Measurements from ENCODE around the gene SPTLC3.
A peak's percentile ranks its signal among the peaks of the same experiment; 100 is the strongest.

SPTLC3 gene

DNA sequence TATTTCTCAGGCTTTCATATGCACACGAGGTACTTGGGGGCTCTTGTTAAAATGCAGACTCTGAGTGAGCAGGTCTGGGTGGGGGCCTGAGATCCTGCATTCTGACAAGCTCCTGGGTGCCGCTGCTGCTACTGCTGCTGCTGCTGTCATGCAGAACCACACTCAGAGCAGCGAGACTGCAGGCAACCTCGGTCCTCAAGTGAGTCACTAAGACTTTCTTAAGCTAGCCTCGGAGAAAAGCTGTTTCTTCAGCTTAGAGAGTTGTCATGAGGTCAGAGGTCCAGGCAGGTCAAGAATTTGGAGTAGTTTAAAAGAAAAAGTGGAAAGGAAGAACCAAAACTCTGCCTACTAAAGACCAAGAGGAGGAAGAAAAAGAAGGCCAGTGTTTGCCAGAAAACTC, 92.9 kb downstream of the SPTLC3 start:
- no peak for DNase-seq

DNA sequence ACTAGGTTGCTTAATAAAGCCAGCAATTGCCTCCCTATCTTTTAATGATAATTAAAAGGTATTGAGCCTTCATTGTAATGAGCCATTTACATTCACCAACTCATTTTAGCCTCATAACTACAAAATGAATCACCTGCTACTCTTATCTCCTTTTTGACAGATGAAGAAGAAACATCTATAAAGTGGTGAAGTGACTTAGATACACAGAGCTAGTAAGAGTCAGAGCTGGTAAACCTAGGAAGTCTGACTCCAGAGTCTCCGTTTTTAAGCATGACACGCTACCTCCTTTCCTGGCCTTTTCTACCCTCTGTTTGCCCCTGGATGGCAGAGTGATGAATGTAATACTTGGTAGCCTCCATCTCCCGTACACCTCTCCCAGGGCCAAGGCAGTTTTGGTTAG, 93.5 kb downstream of the SPTLC3 start:
- DNase-seq: no peak

DNA sequence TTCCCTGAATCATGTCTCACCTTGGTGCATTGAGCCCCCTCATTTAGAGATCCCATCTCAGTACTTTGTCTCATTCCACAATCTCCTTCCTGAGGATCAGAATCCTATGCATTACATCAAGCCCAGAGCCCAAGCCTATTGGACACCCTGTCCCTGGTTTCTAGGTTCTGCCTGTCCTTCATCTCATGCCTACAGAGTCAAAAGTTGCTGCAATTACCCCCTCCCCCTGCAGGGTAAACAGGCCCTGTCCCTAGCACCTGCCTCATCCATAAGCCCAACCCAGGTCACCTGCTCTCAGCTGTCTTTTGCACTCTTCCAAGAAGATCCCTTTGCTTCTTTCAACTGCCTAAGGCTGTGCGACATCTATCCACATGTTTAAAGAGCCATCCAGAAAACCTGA, 93.9 kb downstream of the SPTLC3 start:
- DNase-seq: no peak

DNA sequence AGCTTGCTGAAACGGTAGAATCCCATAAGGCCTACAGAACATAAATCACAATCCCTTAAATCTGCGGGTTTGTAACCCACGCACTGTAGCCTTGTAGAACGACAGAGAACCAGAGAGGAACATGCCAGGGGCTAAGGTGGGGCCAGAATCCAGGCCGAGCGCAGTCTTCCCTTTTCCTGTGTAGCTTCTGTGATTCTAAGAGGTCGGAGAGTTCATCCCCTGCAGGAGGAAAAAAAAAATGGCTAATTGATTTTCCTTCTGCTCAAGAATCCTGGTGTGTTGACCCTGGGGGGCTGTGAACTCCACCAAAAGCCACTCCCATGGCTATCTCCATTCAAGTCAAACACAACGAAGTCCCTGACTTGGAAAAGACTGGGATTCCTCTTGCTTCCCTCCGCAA, 96.3 kb downstream of the SPTLC3 start:
- DNase-seq: no peak

DNA sequence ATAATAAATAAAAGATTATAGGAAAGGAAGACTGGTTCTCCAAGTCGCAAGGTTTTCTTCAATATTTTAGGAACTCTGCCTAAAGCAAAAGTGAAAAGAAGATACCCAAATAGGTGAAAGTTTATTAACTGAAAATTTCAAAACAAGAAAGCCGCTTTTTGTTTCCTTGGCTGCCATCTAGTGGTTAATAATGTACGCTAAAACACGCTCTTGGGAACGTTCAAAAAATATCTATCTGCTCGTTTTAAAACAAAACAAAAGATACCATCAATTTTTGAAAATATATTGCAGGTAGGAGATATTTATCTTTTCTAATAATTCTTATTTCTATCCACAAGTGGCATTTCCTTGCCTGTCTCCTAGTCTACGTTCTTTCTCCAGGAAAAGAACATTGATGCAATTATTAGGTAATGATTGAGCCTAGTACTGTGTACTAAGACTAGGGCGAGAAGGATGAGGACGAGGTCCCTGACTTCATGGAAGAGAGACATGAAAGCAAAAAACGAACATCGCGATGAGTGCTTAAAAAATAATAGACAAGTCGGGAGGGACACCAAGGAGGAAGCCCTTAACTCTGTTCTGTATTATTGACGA, 97.2 kb downstream of the SPTLC3 start:
- DNase-seq: no peak

DNA sequence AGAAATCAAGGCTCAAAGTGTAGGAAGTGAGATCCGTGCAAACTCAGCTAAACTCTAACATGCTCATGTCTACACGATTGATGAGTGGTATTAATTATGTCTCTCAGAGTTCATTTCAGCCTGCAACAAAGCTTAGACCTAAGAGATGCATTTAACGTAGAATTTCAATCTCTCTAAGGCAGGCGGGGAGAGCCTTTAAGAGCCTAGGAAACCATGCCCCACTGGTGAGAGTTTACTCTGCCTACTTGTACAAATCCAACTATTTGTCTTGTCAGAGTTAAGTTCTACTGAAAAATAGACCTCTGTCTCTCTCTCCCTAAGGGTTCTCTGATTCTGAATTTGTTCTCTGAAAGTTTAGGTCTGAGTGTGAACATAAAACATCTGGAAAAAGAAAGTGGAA, 100.9 kb downstream of the SPTLC3 start:
- no peak for DNase-seq

DNA sequence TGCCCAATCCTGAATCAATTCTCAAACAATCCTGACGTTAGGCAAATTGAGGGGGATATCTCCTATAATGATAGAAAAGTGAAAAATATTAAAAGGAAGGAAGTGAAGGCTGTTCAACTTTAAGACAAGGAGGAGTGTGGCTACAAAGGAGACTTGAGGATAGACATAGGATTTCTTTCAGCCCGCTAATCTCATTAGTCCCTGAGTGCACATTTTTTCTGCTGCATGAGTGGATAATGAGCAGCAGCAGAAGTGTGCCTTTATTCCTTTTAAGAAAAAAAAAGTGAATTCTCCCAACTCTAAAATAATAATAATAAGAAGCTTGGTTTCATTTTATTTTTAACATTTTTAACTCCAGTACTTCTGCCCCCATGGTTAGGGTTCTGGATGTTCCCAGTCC, 102.0 kb downstream of the SPTLC3 start:
- DNase-seq: no peak

DNA sequence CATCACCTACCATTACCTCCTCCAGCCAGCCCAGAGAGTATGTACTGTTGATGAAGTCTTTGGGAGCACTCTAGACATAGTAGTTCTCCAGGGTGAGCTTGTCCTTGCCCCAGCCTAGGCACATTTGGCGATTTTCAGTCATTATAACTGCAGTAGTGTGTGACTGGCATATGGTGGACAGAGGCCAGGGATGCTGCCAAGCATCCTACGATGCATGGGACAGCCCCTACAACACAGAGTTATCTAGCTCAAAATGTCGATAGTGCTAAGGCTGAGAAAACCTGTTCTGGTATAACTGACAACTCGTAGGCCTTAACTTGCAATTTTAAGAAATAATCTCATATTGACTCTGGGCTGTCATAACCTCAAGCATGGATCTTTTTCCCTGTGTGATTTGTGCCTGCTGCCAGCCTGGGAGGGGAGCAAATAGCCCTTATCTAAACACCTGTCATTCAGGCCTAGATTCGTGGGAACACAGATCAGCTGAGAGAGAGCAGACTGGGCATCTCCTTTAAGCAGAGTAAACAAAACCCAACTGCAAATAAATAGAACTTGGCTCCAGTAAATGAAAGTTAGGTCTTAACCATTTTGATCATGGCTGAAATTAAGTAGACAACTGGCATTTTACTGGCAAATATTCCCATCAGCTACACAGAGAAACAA, 102.6 kb downstream of the SPTLC3 start:
- DNase-seq: no peak

DNA sequence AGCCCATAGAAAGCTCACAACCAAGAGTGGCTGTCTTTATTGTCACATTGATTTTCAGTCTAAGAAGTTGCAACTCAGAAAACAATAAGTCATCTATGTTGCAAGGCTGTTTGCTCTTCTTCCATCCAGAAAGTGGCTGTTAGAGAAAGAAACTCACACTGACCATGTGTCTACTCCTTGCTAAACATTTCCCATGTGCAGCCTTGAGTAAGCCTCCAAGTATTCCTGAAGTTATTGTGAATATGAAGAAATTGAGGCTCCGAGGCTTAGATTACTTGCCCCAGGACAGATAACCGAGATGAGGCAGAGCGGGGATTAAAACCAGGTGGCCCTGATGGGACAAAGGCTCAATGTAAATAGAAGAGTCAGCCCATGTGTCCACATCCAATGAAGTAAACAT, 105.0 kb downstream of the SPTLC3 start:
- DNase-seq: no peak

DNA sequence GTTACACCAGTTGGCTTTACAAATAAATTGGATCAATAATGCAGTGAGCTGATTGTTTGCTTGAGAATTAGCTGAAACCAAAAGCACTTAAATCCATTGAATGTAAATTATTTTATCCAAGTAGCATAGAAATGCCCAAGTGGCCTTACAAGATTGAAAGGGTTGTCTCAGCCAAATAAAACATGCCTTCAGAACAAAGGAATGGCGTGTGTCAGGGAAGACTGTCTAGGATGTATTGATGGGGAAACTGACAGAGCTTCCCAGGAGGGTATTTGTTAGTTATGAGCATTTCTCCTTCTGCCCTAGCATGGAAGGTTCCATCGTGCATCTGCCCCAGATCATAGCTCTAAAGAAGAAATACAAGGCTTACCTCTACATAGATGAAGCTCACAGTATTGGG, 108.4 kb downstream of the SPTLC3 start:
- DNase-seq: no peak

DNA sequence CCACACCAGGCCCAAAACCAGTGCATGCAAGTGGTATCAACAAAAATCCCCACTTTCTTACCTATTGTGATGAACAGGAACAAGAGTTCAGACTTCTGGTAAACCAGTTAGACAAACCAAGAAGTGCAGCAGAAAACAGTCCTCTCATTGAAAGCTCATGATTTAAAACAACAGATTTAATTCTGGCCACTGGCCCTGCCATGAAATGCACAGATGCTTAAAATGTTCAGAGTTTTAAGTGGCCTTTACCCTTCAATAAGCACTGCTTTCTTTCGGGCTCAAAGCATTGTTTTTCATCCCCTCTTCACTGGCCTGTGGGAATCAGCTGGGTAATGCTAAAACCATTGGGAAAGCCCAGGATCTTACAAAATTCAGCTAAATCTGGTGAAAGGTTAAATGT, 109.9 kb downstream of the SPTLC3 start:
- DNase-seq: no peak

DNA sequence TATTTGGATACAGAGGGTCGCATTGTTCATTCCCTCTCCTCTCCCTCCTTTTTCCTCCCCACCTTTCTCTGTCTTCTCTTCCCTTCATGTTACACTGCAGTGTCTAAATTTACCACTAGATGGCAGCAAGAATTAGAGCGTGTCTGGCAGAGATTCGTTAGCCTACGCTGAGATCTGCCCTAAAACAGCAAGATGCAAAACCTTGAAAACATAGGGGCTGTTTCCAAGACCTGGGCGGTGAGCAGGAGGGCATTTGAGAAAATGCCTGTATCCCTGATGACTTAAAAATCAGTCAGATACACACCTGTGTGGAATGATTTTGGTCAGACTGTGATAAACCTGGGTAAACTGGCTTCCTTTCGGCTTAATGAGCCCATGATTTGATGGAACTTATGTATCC, 110.8 kb downstream of the SPTLC3 start:
- DNase-seq: peak; percentile 0

DNA sequence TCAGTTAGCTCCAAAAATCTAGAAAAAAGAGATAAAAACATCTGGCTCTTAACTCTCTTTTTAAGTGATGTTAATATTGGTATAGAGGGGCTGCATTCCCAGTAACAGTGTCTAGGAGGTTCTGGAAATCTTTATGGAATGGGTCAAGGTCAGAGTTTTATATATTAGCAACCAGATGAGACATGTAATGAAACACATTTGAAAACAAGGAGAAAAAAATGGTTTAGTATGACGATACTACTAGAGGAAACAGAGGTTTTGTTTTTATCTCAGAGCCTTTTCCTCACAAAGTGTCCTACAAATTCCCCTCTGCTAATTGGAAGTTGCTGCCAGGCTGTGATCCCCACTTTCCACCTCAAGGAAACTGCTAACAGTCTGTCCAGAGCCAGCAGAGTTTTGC, 111.7 kb downstream of the SPTLC3 start:
- no peak for DNase-seq

DNA sequence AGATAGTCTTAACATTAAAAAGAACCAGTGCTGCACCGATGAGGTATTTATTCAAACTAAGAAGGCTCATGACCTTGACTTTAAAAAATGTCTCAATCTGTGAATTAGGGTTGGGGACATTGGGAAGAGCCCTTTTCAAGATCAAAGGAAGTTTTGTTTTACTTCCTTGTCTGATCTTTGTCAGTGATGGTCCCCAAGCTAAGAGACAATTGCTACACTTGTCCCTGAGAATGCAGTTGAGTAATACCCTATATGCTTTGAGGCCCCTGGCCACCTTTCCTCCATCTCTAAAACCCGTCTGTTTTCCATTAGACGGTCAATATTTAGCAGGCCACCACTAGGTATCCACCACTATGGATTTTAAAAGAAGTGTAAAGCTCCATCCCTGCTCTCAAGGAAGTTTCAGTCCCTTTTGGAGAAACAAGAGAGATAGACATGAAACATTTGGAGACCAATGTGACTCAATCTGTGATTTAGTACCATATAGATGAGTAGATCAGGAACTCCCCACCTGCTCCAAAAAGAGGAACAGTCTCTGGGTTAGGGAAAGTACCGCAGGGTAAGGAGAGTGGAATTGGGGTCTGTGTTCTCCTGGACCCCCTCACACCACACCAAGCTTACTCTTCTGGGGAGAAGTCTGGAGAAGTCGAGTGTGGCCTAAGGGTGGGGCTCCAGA, 113.2 kb downstream of the SPTLC3 start:
- no peak for DNase-seq

DNA sequence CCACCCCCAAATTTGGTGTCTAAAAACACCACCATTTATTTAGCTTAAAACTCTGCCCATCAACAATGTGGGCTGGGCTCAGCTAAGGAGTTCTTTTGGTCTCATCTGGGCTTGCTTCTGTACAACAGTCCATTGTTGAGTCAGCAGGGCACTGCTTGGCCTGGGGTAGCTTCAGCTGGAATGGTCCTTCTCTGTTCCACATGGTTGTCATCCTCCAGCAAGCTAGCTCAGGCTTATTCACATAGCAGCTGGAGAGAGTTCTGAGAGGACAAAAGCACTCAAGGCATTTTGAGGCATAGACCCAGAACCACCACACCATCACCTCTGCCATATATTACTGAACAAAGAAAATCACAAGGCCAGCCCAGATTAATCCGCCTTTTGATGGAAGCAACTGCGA, 116.7 kb downstream of the SPTLC3 start:
- DNase-seq: no peak

DNA sequence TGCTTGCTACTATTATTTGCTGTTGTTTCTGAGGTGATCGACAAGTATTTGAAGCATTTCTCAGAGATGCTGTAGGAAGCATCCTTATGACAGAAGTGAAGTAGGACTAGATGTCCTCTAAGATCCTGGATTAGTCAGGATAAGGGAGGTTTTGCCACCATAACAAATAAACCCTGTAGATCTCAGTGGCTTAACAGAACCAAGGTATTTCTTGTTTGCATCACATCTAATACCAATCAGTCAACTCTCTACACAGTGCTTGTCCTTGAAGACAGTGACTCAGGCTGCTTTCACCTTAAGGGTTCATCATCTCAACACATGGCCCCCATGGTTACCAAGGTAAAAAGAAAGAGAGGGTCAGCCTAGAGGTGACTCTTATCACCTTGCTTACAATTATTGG, 119.4 kb downstream of the SPTLC3 start:
- DNase-seq: no peak

DNA sequence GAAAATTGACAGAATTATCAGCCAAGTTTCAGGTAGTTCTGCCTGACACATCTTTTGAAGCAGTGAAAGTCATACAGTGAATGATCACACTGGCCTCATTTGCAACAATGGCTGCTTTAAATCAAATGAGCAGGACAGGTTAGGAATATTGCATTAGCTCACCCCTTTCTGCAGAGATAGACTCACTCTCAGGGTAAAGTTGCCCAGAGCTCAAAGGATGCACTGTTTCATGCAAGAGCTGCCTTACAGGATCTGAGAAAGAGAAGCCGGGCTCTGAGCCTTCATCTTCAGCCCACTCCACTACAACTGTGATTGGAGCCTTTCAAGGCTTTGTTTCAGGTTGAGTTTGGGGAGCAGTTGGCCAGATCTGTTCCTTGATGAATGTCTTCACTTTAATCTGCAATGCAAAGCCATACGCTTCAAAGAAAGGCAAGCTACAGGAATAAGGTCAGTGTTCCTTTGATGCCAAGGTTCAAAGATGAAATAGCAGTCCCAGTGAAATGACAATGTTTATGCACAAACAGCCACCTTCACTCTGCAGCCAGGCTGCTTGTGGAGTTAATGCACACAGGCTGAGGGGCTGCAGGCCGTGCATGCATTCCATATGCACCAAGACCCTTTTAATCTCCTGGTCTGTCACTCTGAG, 121.4 kb downstream of the SPTLC3 start:
- no peak for DNase-seq

DNA sequence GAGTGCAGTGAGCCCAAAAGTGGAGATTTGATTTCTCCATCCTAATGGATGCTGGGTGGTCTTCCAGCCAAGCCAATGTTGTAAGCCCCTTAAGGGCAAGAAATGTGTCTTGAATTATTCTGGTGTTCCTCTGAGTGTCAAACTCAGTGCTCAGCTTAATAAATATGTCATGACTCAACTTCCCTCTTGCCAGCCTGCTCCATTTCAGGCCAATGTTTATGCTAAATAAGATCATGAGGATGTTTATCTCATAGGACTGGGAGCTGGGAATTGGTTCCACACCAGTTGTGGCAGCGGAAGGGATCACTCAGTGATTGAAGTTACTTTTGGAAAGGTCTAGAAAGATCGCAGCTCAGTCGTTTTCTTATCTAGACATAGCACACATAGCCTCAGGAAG, 121.9 kb downstream of the SPTLC3 start:
- no peak for DNase-seq

DNA sequence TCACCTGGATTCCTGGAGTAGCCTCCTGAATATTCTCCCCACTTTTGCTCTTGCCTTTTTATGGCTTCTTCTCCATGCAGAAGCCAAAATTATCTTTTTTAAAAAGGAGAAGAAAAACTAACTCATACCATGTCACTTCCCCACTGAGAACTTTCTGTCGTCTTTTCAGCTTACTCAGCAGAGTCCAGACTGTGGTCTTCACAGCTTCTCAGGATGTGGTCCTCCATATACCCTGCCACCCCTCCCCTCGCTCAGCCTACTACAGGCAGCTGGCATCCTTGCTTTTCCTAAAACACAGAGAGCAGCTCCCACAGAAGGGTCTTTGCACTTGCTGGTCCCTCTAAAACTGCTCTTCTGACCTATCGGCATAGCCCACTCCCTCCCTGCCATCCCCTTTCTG, 122.9 kb downstream of the SPTLC3 start:
- no peak for DNase-seq

DNA sequence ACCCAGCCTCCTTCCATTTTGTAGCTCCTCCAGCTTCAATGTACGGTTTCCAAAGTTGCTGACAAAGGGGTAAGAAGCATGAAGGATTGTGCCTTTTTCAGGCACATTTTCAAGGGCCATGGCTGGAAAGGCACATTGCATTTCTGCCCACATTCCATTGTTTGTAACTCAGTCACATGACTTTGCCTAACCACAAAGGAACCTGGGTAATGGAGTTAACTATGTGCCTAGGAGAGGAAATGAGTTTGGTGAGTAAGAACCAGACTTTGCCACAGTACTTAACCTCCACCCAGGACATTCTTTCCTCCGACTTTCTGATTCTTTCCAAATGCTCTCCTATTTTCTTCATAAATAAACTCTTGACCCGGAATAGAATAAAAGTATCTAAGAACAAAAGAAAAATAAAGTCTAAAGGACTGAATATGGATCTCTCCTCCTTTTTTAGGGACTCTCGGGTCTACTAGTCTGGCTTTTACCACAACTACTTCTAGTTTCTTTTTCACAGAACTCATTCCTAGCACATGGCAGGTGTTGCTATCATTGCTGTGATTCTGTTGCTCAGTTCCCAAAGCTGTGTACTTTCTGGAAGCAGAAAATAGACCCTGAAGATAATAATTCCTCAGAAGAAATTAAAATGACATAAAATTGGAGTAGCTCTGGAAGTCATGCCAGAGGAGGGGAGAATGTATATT, 130.8 kb downstream of the SPTLC3 start:
- no peak for DNase-seq

DNA sequence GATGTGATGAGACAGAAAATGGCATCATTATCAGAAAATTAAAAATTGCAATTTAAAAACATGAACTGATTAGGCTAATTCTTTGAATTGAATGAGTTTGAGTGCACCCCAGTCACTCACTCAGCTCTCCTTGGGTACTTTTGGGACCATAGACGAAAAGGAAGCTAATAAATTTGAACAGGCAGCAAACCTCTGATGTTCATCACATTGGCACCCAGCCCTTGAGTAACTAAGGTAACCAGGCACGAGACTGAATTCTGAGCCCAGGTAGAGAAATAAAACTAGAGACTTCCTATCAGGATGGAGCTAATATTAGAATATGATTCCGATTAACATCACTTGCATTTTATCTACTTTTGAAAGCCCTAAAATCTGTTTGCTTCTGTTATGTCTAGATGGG, 131.4 kb downstream of the SPTLC3 start:
- no peak for DNase-seq

DNA sequence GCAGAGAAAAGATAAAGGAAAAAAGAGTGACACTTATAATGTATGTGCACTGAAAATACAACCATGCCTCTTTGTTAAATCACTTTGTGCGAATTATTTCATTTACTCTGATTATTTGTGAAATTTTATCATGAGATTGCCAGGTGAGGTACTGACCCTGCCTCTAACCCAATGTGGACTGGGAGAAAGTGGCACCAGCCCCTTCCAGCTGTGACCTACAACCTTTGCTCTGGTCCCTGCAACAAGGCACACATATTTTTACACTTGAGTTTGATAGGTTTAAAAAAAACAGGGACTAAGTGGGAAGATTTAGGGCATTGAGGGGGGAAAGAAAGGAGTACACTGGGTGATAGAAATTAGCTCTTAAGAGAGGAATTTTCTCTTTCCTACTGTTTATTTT, 132.0 kb downstream of the SPTLC3 start:
- DNase-seq: no peak

DNA sequence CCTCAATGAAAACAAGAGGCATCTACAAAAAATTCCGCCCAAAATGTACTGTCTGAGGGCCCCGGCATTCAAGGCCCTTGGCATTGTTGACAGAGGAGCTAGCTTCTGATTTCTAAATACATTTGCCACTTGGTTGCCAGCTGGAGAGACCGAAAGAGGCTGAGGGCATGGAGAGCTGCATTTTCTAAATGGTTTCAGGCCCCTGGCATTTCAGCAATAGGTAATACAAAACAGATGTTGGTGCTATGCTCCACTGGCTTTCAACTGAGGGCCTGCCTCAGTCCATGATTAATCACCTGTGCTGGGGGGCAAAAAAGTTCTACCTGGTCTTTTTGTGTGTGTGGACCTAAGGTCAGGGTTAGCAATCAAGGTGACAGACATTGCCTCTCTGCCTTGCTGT, 132.8 kb downstream of the SPTLC3 start:
- DNase-seq: no peak

DNA sequence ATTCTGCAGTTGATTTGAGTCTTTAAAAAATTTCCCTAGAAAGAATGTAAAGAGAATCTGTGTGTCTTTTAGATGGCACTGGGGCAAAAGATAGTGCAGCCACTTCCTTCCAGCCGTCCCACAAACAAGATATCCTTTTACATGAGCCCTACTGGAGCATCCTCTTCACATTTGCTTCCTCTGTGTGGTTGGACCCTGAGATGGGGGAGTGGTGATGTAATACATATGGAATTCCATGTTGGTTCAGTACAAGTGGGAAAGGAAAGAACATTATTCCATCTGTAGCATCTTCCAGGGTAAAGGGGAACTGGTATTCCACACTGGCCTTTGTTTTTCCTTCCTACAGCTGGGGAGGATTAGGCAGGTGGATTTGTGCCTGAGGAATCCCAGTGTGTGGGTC, 133.4 kb downstream of the SPTLC3 start:
- DNase-seq: no peak

Measured in DMS 273 treated with DMSO at 0.1 percent for 48 hours (cell line).